Neural cell (in vitro differentiated cells): Measurements from ENCODE around the gene TOR2A.

Source experiments
- EP300 ChIP-seq: fragments of 450-650 bp; conservative IDR thresholded peaks from 2 replicates; pipeline ENCODE4 v1.6.1; 2014; ENCODE audit warnings: antibody characterized with exemption, mild to moderate bottlenecking, moderate library complexity; ENCODE audit not compliant: poor library complexity, severe bottlenecking
- EZH2 ChIP-seq: fragments of 200-600, 300-800 bp; shearing (Covaris generic), sonication (generic); IDR thresholded peaks from 2 replicates; pipeline ENCODE4 v1.6.1; 2014; ENCODE audit warnings: antibody characterized with exemption, low read length, borderline replicate concordance, mild to moderate bottlenecking; ENCODE audit not compliant: insufficient read depth, poor library complexity, severe bottlenecking
- MXI1 ChIP-seq: fragments of 450-650 bp; conservative IDR thresholded peaks from 2 replicates; pipeline ENCODE4 v1.6.1; 2014; ENCODE audit warnings: antibody characterized with exemption, mild to moderate bottlenecking; ENCODE audit not compliant: poor library complexity, severe bottlenecking
- POLR2AphosphoS5 ChIP-seq: IDR thresholded peaks from 2 replicates; pipeline ENCODE4 v1.6.1; 2012
- REST ChIP-seq: IDR thresholded peaks from 2 replicates; pipeline ENCODE4 v1.6.1; 2012; ENCODE audit warnings: borderline replicate concordance
- TAF1 ChIP-seq: IDR thresholded peaks from 2 replicates; pipeline ENCODE4 v1.6.1; 2012; ENCODE audit warnings: low read depth
- TF ChIP-seq, protein P1 (sequence below): fragments of 450-650 bp; IDR thresholded peaks from 2 replicates; pipeline ENCODE4 v1.5.1; 2014; ENCODE audit warnings: antibody characterized with exemption, mild to moderate bottlenecking, moderate library complexity; ENCODE audit not compliant: poor library complexity, severe bottlenecking

GRCh38 chr9:127781806-127782205, 46.7 kb upstream of the TOR2A start:
- TF ChIP-seq, protein P1, sequence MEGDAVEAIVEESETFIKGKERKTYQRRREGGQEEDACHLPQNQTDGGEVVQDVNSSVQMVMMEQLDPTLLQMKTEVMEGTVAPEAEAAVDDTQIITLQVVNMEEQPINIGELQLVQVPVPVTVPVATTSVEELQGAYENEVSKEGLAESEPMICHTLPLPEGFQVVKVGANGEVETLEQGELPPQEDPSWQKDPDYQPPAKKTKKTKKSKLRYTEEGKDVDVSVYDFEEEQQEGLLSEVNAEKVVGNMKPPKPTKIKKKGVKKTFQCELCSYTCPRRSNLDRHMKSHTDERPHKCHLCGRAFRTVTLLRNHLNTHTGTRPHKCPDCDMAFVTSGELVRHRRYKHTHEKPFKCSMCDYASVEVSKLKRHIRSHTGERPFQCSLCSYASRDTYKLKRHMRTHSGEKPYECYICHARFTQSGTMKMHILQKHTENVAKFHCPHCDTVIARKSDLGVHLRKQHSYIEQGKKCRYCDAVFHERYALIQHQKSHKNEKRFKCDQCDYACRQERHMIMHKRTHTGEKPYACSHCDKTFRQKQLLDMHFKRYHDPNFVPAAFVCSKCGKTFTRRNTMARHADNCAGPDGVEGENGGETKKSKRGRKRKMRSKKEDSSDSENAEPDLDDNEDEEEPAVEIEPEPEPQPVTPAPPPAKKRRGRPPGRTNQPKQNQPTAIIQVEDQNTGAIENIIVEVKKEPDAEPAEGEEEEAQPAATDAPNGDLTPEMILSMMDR, result no peak
- TF ChIP-seq POLR2AphosphoS5, result no peak
- no peak for TF ChIP-seq REST
- TF ChIP-seq EP300, result no peak
- TF ChIP-seq EZH2, result no peak
- no peak for TF ChIP-seq TAF1
- TF ChIP-seq MXI1, result no peak
